DND-41 (cell line): ENCODE measurements around the gene CFAP43.

Experiments
- EZH2 ChIP-seq: IDR thresholded peaks from 3 replicates; pipeline ENCODE4 v1.6.1; 2012; ENCODE audit warnings: borderline replicate concordance, low read depth, mild to moderate bottlenecking, moderate library complexity, low read length, inconsistent platforms; ENCODE audit not compliant: severe bottlenecking
- TF ChIP-seq, protein P1 (sequence below): IDR thresholded peaks from 2 replicates; pipeline ENCODE4 v1.5.1; 2012; ENCODE audit warnings: borderline replicate concordance, low read length, moderate library complexity, mild to moderate bottlenecking; ENCODE audit not compliant: poor library complexity, severe bottlenecking; ENCODE audit errors: extremely low read depth

DNA sequence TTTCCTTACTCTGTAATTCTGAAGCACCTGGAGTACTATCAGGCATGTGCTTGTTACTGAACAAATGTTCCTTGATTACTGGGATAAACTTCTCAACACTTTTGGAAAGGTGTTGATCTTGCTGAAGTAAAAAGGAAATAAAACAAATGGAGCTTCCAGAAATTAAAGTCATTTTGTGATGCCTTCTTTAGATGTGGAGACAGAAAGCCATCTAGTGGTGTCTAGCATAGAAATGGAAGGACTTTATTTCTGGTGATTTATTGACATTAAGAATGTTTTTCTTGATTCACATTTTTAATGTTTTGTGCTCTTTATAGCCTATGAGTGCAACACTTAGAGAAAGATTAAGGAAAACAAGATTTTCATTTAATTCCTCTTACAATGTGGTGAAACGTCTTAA is 108.8 kb downstream of the CFAP43 start:
- TF ChIP-seq, protein P1, sequence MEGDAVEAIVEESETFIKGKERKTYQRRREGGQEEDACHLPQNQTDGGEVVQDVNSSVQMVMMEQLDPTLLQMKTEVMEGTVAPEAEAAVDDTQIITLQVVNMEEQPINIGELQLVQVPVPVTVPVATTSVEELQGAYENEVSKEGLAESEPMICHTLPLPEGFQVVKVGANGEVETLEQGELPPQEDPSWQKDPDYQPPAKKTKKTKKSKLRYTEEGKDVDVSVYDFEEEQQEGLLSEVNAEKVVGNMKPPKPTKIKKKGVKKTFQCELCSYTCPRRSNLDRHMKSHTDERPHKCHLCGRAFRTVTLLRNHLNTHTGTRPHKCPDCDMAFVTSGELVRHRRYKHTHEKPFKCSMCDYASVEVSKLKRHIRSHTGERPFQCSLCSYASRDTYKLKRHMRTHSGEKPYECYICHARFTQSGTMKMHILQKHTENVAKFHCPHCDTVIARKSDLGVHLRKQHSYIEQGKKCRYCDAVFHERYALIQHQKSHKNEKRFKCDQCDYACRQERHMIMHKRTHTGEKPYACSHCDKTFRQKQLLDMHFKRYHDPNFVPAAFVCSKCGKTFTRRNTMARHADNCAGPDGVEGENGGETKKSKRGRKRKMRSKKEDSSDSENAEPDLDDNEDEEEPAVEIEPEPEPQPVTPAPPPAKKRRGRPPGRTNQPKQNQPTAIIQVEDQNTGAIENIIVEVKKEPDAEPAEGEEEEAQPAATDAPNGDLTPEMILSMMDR, result peak; percentile 51
- no peak for TF ChIP-seq EZH2
